Breast epithelium (tissue), 4 donors: ENCODE data around the gene AFAP1. TPM values are rescaled to one million over a fixed set of nuclear protein-coding genes. Genes with fewer than 3 reads are reported as not detected.

ENCODE experiments used
- DNase-seq, 2 donors: peaks; one replicate each; pipeline ENCODE4 v3.0.0-alpha.2; 2019; ENCODE audit warnings: low spot score in 2 of 2
- H3K27ac ChIP-seq, 2 donors: fragments of 200-600 bp; sonication (generic) in 1 of 2; one replicate each; pipeline ENCODE4 v1.5.1; 2016 to 2019; ENCODE audit warnings: mild to moderate bottlenecking in 1 of 2
- H3K27me3 ChIP-seq, 2 donors: fragments of 200-600 bp; sonication (generic) in 1 of 2; one replicate each; pipeline versions ENCODE4 v1.5.1 to v1.6.0; 2017 to 2019; ENCODE audit warnings: control low read depth in 1 of 2, mild to moderate bottlenecking in 1 of 2
- H3K36me3 ChIP-seq: fragments of 200-600 bp; one replicate; pipeline ENCODE4 v1.5.1; 2019
- H3K4me1 ChIP-seq, 2 donors: fragments of 200-600 bp; sonication (generic); one replicate each; pipeline ENCODE4 v1.5.1; 2016 to 2019; ENCODE audit warnings: control low read depth in 1 of 2
- H3K4me3 ChIP-seq, 3 donors: fragments of 200-600 bp; sonication (generic); 1 replicate in 2 of 3; 2 replicates in 1 of 3; pipeline ENCODE4 v1.5.1; 2016 to 2019; ENCODE audit warnings: mild to moderate bottlenecking in 3 of 3, moderate library complexity in 2 of 3
- H3K9me3 ChIP-seq, 2 donors: fragments of 200-600 bp; sonication (generic) in 1 of 2; one replicate each; pipeline ENCODE4 v1.5.1; 2016 to 2019; ENCODE audit warnings: control low read depth in 1 of 2
- CTCF ChIP-seq, 3 donors: fragments of 450-650 bp; IDR thresholded peaks; one replicate each; pipeline ENCODE4 v1.5.1; 2016 to 2017; ENCODE audit warnings: antibody characterized with exemption in 3 of 3, mild to moderate bottlenecking in 3 of 3, moderate library complexity in 3 of 3
- POLR2A ChIP-seq: fragments of 450-650 bp; IDR thresholded peaks from one replicate; pipeline ENCODE4 v1.6.1; 2016; ENCODE audit warnings: antibody characterized with exemption, mild to moderate bottlenecking, moderate library complexity
- POLR2AphosphoS5 ChIP-seq, 3 donors: sonication (generic); formaldehyde crosslinking; IDR thresholded peaks; one replicate each; pipeline ENCODE4 v1.6.1; 2017; ENCODE audit warnings: antibody characterized with exemption in 3 of 3
- intact Hi-C: fragments of 100-400 bp; cut with DNase I; formaldehyde crosslinking; loops from one replicate; pipeline ENCODE4 v1.15.1; 2023; ENCODE audit warnings: low total_unique reads
- total RNA-seq, 3 donors: library from RNA; depleted of rRNA; stranded (reverse); fragments of >200 nt; gene quantifications; one replicate each; pipeline ENCODE4 v1.1.0, GENCODE V29; 2016

AFAP1 gene
- total RNA-seq, 3 donors from 2014 or later, result 14.5 to 21.6 (median 16.6) TPM

GRCh38 chr4:7747062-7747385 is 192.6 kb downstream of the AFAP1 start:
- TF ChIP-seq POLR2A (no peak), POLR2AphosphoS5 (IDR thresholded peaks at IDR 0.05) (no peak), CTCF (IDR thresholded peaks at IDR 0.05) (no peak)
- Histone ChIP-seq H3K4me1 (no peaks in the 10 kb centered on the region), H3K27ac (no peak overlapping the region), H3K36me3 (no peaks in the 10 kb centered on the region), H3K4me3 (no peak overlapping the region), H3K9me3 (no peaks in the 10 kb centered on the region), H3K27me3 (no peaks in the 10 kb centered on the region)
- intact Hi-C loops, result no loop called here
- no peak for DNase-seq

- Histone ChIP-seq H3K27me3 (no peaks in the 10 kb centered on the region), H3K4me1 (no peaks in the 10 kb centered on the region), H3K36me3 (no peaks in the 10 kb centered on the region), H3K4me3 (no peak overlapping the region), H3K27ac (no peak overlapping the region), H3K9me3 (no peaks in the 10 kb centered on the region)
- TF ChIP-seq CTCF (IDR thresholded peaks at IDR 0.05), result no peak
- no peak for TF ChIP-seq POLR2AphosphoS5 (IDR thresholded peaks at IDR 0.05)
- no peak for TF ChIP-seq POLR2A
- no peak for DNase-seq
- intact Hi-C loops, result no loop called here
These were observed 193.2 kb downstream of the AFAP1 start for GRCh38 chr4:7746351-7747061.

- no peaks in the 10 kb centered on the region for H3K27me3 ChIP-seq
- H3K27ac ChIP-seq, result no peak overlapping the region
- H3K4me1 ChIP-seq, result no peaks in the 10 kb centered on the region
- no peaks in the 10 kb centered on the region for H3K9me3 ChIP-seq
- intact Hi-C loops, result no loop called here
- DNase-seq, result no peak
- H3K4me3 ChIP-seq, result no peak overlapping the region
- no peaks in the 10 kb centered on the region for H3K36me3 ChIP-seq
- TF ChIP-seq POLR2AphosphoS5 (IDR thresholded peaks at IDR 0.05), result no peak
- no peak for TF ChIP-seq POLR2A
- no peak for TF ChIP-seq CTCF (IDR thresholded peaks at IDR 0.05)
These were observed 194.3 kb downstream of the AFAP1 start for GRCh38 chr4:7745301-7745885.

GRCh38 chr4:7744142-7744804 is 195.4 kb downstream of the AFAP1 start:
- intact Hi-C loops, result no loop called here
- H3K27me3 ChIP-seq, result no peaks in the 10 kb centered on the region
- H3K4me3 ChIP-seq, result no peak overlapping the region
- H3K9me3 ChIP-seq, result no peaks in the 10 kb centered on the region
- H3K27ac ChIP-seq, result peak overlapping the region in 1 of 2 donors; percentile 48
- no peaks in the 10 kb centered on the region for H3K4me1 ChIP-seq
- H3K36me3 ChIP-seq, result no peaks in the 10 kb centered on the region
- no peak for DNase-seq
- no peak for TF ChIP-seq POLR2AphosphoS5 (IDR thresholded peaks at IDR 0.05)
- TF ChIP-seq POLR2A, result no peak

GRCh38 chr4:7742807-7743280 is 196.8 kb downstream of the AFAP1 start:
- Histone ChIP-seq H3K4me3 (no peak overlapping the region), H3K9me3 (peaks cover 0 to 3% of the 10 kb centered on the region in 2 donors), H3K4me1 (no peaks in the 10 kb centered on the region), H3K36me3 (no peaks in the 10 kb centered on the region), H3K27ac (no peak overlapping the region), H3K27me3 (no peaks in the 10 kb centered on the region)
- DNase-seq, result no peak
- intact Hi-C loops, result no loop called here
- TF ChIP-seq CTCF (IDR thresholded peaks at IDR 0.05), result no peak
- TF ChIP-seq POLR2A, result no peak
- no peak for TF ChIP-seq POLR2AphosphoS5 (IDR thresholded peaks at IDR 0.05)
